Astrocyte of the cerebellum (primary cell): ENCODE data around the gene ASXL1.

Source experiments
- DNase-seq: peaks from one replicate; pipeline ENCODE4 v3.0.0-alpha.2; 2011; ENCODE audit warnings: low read depth
- H3K4me3 ChIP-seq: 2 replicates; pipeline ENCODE4 v1.5.1; 2011; ENCODE audit warnings: mild to moderate bottlenecking, low read depth, low read length, moderate library complexity
- CTCF ChIP-seq: IDR thresholded peaks from 2 replicates; pipeline ENCODE4 v1.5.1; 2012; ENCODE audit warnings: low read length, low read depth, moderate library complexity, mild to moderate bottlenecking; ENCODE audit errors: missing control alignments
- in situ Hi-C: cut with HindIII; loops from 2 replicates; pipeline ENCODE4 v1.10.0; 2017; ENCODE audit warnings: low sequenced_read_pairs

Gene ASXL1

GRCh38 chr20:32482442-32483261, 124.5 kb downstream of the ASXL1 start:
- in situ Hi-C loops: no loop called here
- no peak for TF ChIP-seq CTCF
- DNase-seq: no peak
- H3K4me3 ChIP-seq: peak overlapping the region; percentile 71

GRCh38 chr20:32483351-32484224, 125.5 kb downstream of the ASXL1 start:
- DNase-seq: peak; percentile 39
- in situ Hi-C loops: no loop called here
- TF ChIP-seq CTCF: no peak
- peak overlapping the region; percentile 71 for H3K4me3 ChIP-seq

GRCh38 chr20:32484225-32484957, 126.3 kb downstream of the ASXL1 start:
- in situ Hi-C loops: no loop called here
- no peak for DNase-seq
- TF ChIP-seq CTCF: no peak
- peak overlapping the region; percentile 71 for H3K4me3 ChIP-seq

GRCh38 chr20:32484958-32485769, 127.0 kb downstream of the ASXL1 start:
- peak overlapping the region; percentile 71 for H3K4me3 ChIP-seq
- peak; percentile 85 for TF ChIP-seq CTCF
- in situ Hi-C loops: no loop called here
- DNase-seq: peak; percentile 58

GRCh38 chr20:32485770-32486478, 127.8 kb downstream of the ASXL1 start:
- no peak for TF ChIP-seq CTCF
- in situ Hi-C loops: no loop called here
- no peak overlapping the region for H3K4me3 ChIP-seq
- DNase-seq: no peak
